Measurements from ENCODE around the gene DNAJC18. TPM values are rescaled to one million over a fixed set of nuclear protein-coding genes. Genes with fewer than 3 reads are reported as not detected.

The DNAJC18 gene
- total and polyA plus RNA-seq, 2 donors = 4.3 TPM

DNA sequence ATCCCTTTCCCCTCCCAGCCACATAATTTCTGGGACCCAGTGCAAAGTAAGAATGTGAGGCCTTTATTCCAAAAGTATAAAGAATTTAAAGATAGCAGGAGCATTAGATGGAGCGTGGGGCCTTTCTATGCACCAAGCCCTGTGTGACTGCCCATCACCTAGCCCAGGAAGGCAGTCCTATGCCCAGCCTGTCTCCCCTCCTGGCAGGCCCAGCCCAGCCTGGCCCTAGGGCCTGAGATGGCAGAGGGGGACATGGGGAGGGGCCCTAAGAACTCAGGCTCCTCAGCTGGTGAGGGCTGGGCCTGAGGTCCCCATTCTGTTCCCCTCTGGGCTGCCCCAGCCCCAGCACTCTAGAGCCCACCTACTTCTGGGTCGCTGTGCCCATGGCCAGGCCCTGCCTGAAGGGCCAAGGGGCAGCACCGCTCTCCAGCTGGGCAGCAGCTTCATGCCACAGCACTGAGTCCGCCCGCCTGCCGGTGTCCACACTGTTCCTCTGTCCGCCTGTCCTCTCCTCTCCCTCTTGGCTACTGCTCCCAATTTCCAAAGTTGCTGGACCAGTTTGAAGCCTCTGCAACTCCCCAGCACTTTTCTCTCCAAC is 55.2 kb downstream of the DNAJC18 start:
- Histone ChIP-seq H3K4me3 (ENCODE audit: low read length in 2 of 2) (peak overlapping the region; percentile 57 to 100), H3K4me1 (ENCODE audit: control insufficient read depth in 2 of 2, insufficient read depth in 2 of 2, low read length in 2 of 2) (peaks cover 24 to 68% of the 10 kb centered on the region in 2 donors), H3K9me3 (ENCODE audit: control insufficient read depth in 2 of 2, insufficient read depth in 1 of 2, low read length in 1 of 2) (no peaks in the 10 kb centered on the region), H3K27me3 (ENCODE audit: control insufficient read depth in 2 of 2, insufficient read depth in 1 of 2, low read length in 1 of 2) (no peaks in the 10 kb centered on the region), H3K27ac (ENCODE audit: low read depth in 1 of 2, low read length in 1 of 2) (peak overlapping the region; percentile 78 to 86), H3K36me3 (ENCODE audit: control insufficient read depth in 2 of 2, insufficient read depth in 2 of 2, low read length in 1 of 2) (peaks cover 5 to 21% of the 10 kb centered on the region in 2 donors)
- 90% methylated on average over 7 of the region's 7 CpGs for WGBS
- no peak for DNase-seq (ENCODE audit: low read depth in 6 of 9, low spot score in 9 of 9)

DNA sequence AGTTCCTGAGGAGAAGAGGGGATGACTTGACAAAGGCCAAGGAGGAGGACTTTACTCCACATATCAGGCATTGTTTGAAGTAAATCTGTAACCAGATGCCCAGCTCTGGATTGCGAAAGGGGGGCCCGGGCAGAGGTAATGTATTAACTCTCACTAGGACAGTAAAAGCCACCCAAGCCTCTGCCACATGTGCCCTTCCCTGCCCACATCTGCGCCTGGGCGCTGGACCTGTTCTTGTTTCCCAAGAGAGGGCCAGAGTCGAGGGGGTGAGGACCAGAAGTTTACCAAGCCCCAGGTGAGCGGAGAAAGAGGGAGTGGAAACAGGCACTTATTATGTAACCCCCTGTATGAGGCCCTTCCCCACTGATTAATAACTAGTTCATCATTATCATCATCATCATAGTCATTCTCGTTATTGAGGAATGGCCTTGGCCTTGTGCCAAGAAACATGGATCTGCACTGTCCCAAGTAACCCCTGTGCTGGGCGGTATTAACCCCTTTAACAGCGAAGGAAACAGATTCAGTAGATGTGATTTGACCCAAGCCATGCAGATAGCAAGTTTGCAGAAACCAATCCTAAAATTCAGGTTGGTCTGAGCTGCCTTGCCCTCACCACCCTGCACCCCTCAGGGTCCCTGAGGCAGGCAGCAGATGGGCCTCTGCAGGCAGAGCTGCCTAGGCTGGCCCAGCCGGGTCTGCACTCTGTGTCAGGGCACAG is 55.9 kb downstream of the DNAJC18 start, which contains the start of gene SLC23A1:
Gene SLC23A1 (minus strand): TSS at position 23 of the 718 bp plus-strand sequence. CDS start 44 bp downstream, outside the sequence.
- Histone ChIP-seq H3K27ac (ENCODE audit: low read depth in 1 of 2, low read length in 1 of 2) (peak within 1 kb of the TSS in 1 of 2 donors; percentile 86), H3K27me3 (ENCODE audit: control insufficient read depth in 2 of 2, insufficient read depth in 1 of 2, low read length in 1 of 2) (no peaks in the 10 kb centered on the region)
- no peak for DNase-seq (ENCODE audit: low read depth in 6 of 9, low spot score in 9 of 9)

DNA sequence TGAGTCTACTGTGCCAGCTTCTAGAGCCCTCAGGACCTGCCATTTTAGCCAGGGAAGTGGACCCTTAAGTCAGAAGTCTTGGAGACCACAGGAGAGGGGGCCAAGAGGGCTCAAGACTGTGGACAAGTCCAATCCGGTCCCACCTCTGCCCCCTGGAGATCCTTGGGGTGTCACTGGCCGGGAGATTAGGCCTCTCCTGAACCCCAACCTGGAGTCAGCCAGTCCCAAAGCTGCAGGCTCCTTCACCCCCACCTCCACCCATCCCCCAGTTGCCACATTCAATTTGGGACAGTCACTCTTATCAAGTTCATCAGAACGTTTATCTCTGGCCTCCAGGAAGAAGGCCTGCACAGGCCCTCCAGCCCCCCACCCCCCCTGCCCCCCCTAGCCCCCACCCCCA is 56.5 kb downstream of the DNAJC18 start:
- Histone ChIP-seq H3K9me3 (ENCODE audit: control insufficient read depth in 2 of 2, insufficient read depth in 1 of 2, low read length in 1 of 2) (no peaks in the 10 kb centered on the region), H3K27me3 (ENCODE audit: control insufficient read depth in 2 of 2, insufficient read depth in 1 of 2, low read length in 1 of 2) (no peaks in the 10 kb centered on the region), H3K27ac (ENCODE audit: low read depth in 1 of 2, low read length in 1 of 2) (no peak overlapping the region), H3K4me1 (ENCODE audit: control insufficient read depth in 2 of 2, insufficient read depth in 2 of 2, low read length in 2 of 2) (peaks cover 24 to 55% of the 10 kb centered on the region in 2 donors), H3K4me3 (ENCODE audit: low read length in 2 of 2) (no peak overlapping the region), H3K36me3 (ENCODE audit: control insufficient read depth in 2 of 2, insufficient read depth in 2 of 2, low read length in 1 of 2) (peaks cover 15 to 18% of the 10 kb centered on the region in 2 donors)
- WGBS = 58% methylated on average over 3 of the region's 3 CpGs
- no peak for DNase-seq (ENCODE audit: low read depth in 6 of 9, low spot score in 9 of 9)

More for the DNA sequence above, 55.9 kb downstream of the DNAJC18 start, which contains the start of gene SLC23A1:
- H3K9me3 ChIP-seq (ENCODE audit: control insufficient read depth in 2 of 2, insufficient read depth in 1 of 2, low read length in 1 of 2) = no peaks in the 10 kb centered on the region
- peaks cover 24 to 61% of the 10 kb centered on the region in 2 donors for H3K4me1 ChIP-seq (ENCODE audit: control insufficient read depth in 2 of 2, insufficient read depth in 2 of 2, low read length in 2 of 2)
- H3K4me3 ChIP-seq (ENCODE audit: low read length in 2 of 2) = peak within 1 kb of the TSS in 1 of 2 donors; percentile 100
- 82% methylated on average over 10 of the region's 10 CpGs for WGBS
- H3K36me3 ChIP-seq (ENCODE audit: control insufficient read depth in 2 of 2, insufficient read depth in 2 of 2, low read length in 1 of 2) = peaks cover 12 to 19% of the 10 kb centered on the region in 2 donors

DNA sequence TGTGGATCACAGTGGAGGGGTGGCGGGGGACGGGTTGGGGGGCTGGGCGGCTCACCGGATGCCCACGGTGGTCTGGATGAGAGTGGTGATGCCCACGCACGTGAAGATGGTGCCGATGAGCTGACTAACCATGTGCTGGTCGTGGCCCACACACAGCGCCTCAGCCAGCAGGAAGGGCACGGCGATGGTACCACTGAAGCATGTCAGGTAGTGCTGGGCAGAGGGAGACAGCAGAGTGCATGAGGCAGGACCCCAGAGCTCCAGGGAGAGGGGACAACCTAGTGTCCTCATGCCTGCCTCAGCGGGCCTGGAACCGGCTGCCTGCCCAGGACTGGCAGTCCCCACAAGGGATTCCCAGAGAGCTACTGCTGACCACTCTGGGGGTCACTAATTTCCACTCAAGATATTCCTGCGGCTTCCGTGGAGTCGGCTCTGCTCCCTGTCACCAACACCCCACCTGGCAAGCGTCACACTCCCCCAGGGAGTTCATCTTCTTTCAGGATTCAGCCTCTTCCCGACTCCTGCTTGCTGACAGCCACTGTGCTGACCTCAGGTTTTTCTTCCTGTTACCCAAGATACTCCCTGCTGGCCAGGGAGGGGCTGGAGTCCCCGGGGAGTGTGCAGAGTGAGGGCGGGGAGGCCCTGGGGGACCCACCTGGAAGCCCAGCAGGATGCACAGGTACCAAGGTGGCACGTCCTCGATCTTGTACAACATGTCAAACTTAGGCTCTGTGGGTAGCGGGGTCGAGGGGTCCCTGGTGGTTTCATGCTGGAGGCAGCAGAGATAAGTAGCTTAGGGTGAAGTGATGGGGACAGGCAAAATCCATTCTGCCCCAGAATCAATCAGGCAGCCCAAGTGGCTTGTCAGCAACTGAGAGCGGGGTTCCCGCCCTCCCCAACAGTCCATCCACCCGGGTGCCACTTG is 57.2 kb downstream of the DNAJC18 start:
- H3K4me3 ChIP-seq (ENCODE audit: low read length in 2 of 2) = no peak overlapping the region
- no peaks in the 10 kb centered on the region for H3K27me3 ChIP-seq (ENCODE audit: control insufficient read depth in 2 of 2, insufficient read depth in 1 of 2, low read length in 1 of 2)
- no peak overlapping the region for H3K27ac ChIP-seq (ENCODE audit: low read depth in 1 of 2, low read length in 1 of 2)
- 95% methylated on average over 28 of the region's 28 CpGs for WGBS
- DNase-seq (ENCODE audit: low read depth in 6 of 9, low spot score in 9 of 9) = no peak
- peaks cover 24 to 48% of the 10 kb centered on the region in 2 donors for H3K4me1 ChIP-seq (ENCODE audit: control insufficient read depth in 2 of 2, insufficient read depth in 2 of 2, low read length in 2 of 2)
- H3K36me3 ChIP-seq (ENCODE audit: control insufficient read depth in 2 of 2, insufficient read depth in 2 of 2, low read length in 1 of 2) = peaks cover 12 to 19% of the 10 kb centered on the region in 2 donors
- H3K9me3 ChIP-seq (ENCODE audit: control insufficient read depth in 2 of 2, insufficient read depth in 1 of 2, low read length in 1 of 2) = no peaks in the 10 kb centered on the region

DNA sequence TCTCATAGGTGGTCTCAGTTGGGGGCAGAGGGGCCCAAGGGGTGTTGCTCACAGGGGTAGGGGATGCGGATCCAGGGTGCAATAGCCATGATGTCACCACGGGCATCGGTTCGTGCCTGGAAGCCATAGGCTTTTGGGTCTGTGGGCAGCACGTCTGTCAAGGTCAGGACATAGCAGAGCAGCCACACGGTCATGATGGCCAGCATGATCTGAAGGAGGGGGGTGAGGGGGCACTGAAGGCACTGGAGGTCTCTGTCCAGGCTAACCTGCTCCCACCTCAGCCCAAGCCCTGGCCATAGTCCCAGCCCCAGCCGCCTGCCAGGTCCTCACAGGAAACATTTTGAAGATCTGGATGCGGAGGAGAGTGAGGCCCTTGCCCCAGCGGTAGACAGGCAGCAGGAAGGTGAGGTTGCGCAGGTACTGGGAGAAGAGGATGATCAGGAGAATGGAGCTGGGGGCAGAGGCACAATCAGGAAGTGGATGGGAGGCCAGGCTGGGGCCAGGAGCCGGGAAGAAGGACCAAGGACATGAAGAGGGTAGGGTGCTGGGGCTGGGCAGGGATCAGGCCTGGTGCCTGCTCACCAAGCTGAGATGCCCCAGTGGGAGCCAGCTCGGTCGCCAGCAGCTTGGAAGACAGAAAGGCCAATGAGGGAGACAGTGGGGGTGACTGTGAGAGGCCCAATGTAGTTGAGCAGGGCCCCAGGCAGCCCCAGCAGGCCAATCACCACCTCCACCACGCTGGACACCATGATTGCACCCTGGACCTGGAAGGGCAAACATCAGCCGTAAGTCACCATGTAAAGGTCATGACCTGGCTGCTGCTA is 59.5 kb downstream of the DNAJC18 start:
- Histone ChIP-seq H3K9me3 (ENCODE audit: control insufficient read depth in 2 of 2, insufficient read depth in 1 of 2, low read length in 1 of 2) (no peaks in the 10 kb centered on the region), H3K36me3 (ENCODE audit: control insufficient read depth in 2 of 2, insufficient read depth in 2 of 2, low read length in 1 of 2) (peaks cover 4 to 20% of the 10 kb centered on the region in 2 donors), H3K27me3 (ENCODE audit: control insufficient read depth in 2 of 2, insufficient read depth in 1 of 2, low read length in 1 of 2) (no peaks in the 10 kb centered on the region), H3K4me3 (ENCODE audit: low read length in 2 of 2) (no peak overlapping the region), H3K27ac (ENCODE audit: low read depth in 1 of 2, low read length in 1 of 2) (no peak overlapping the region), H3K4me1 (ENCODE audit: control insufficient read depth in 2 of 2, insufficient read depth in 2 of 2, low read length in 2 of 2) (peaks cover 11 to 25% of the 10 kb centered on the region in 2 donors)
- no peak for DNase-seq (ENCODE audit: low read depth in 6 of 9, low spot score in 9 of 9)
- 98% methylated on average over 15 of the region's 15 CpGs for WGBS

DNA sequence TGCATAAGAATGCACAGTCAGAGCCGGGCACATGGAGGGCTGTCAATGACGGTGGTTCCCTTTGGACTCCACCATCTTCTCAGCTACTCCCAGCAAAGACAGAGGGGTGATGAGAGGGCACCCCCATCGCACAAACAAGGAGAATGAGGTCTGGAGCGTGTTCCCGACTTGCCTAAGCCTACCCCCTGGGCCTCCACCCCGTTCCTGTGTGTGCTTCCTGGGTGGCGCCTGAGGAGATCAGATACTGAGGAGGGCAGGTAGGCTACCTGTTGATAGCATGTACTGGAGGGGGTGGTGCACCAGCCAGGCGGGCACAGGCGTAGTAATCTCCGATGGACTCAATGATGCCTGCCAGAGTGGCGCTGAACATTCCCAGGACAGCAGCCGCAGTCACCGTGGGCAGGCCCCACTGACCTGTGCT is 60.4 kb downstream of the DNAJC18 start:
- 96% methylated on average over 13 of the region's 13 CpGs for WGBS
- H3K9me3 ChIP-seq (ENCODE audit: control insufficient read depth in 2 of 2, insufficient read depth in 1 of 2, low read length in 1 of 2) = no peaks in the 10 kb centered on the region
- H3K4me1 ChIP-seq (ENCODE audit: control insufficient read depth in 2 of 2, insufficient read depth in 2 of 2, low read length in 2 of 2) = peaks cover 2 to 16% of the 10 kb centered on the region in 2 donors
- DNase-seq (ENCODE audit: low read depth in 6 of 9, low spot score in 9 of 9) = no peak
- peaks cover 10 to 26% of the 10 kb centered on the region in 2 donors for H3K36me3 ChIP-seq (ENCODE audit: control insufficient read depth in 2 of 2, insufficient read depth in 2 of 2, low read length in 1 of 2)
- H3K27me3 ChIP-seq (ENCODE audit: control insufficient read depth in 2 of 2, insufficient read depth in 1 of 2, low read length in 1 of 2) = no peaks in the 10 kb centered on the region
- H3K27ac ChIP-seq (ENCODE audit: low read depth in 1 of 2, low read length in 1 of 2) = no peak overlapping the region
- H3K4me3 ChIP-seq (ENCODE audit: low read length in 2 of 2) = no peak overlapping the region

DNA sequence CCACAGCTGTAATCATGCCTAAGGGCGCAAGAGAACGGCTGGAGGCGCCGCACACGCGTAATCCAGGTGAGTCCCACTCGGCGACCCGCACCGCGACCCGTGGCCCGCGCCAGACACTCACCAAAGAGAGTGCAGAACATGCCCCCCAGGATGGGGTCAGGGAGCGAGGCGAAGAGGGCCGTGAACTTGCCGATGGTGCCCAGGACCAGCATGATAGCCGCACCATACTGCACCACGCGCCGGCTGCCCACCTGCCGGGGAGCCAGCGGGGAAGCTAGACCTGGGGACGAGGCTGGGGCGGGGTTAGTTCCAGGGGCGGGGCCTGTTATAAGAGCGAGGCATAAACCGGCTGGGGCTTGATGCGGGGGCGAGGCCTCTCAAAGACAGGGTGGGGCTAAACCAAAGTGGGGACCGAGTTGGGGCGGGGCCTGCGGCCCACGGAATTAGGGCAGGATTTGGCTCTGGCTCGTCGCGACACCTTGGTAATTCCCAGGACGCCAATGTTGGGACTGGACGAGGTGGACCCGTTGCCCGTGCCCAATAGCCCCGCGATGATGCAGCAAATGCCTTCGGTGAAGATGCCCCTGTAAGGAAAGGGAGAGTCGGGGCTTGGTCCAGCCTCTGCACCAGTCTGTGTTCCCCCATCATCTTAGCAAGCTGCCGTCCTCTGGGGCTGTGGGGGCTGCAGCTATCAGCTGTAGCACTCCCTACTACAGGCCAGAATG is 61.1 kb downstream of the DNAJC18 start:
- peaks cover 15 to 32% of the 10 kb centered on the region in 2 donors for H3K36me3 ChIP-seq (ENCODE audit: control insufficient read depth in 2 of 2, insufficient read depth in 2 of 2, low read length in 1 of 2)
- H3K4me1 ChIP-seq (ENCODE audit: control insufficient read depth in 2 of 2, insufficient read depth in 2 of 2, low read length in 2 of 2) = peaks cover 0 to 10% of the 10 kb centered on the region in 2 donors
- no peak for DNase-seq (ENCODE audit: low read depth in 6 of 9, low spot score in 9 of 9)
- WGBS = 90% methylated on average over 47 of the region's 47 CpGs
- no peaks in the 10 kb centered on the region for H3K9me3 ChIP-seq (ENCODE audit: control insufficient read depth in 2 of 2, insufficient read depth in 1 of 2, low read length in 1 of 2)
- H3K4me3 ChIP-seq (ENCODE audit: low read length in 2 of 2) = no peak overlapping the region
- H3K27me3 ChIP-seq (ENCODE audit: control insufficient read depth in 2 of 2, insufficient read depth in 1 of 2, low read length in 1 of 2) = no peaks in the 10 kb centered on the region
- no peak overlapping the region for H3K27ac ChIP-seq (ENCODE audit: low read depth in 1 of 2, low read length in 1 of 2)

DNA sequence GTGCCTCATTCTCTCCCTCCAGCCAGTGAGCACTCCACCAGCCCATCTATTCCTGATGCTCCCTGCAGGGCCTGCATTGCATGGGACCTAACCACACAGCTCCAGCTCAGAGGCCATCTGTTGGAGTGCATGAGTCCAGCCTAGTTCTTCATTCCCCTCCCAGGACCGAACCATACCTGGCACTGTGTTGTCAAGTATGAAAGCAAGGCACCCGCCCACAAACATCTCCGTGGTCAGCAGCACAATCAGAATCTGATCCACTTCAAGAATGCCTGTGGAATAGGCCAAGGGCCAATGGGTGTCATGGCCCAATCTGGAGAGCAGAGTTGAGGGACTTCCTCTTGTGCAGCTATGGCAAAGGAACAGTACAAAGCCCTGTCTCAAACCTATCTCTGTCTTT is 62.1 kb downstream of the DNAJC18 start:
- Histone ChIP-seq H3K4me3 (ENCODE audit: low read length in 2 of 2) (no peak overlapping the region), H3K9me3 (ENCODE audit: control insufficient read depth in 2 of 2, insufficient read depth in 1 of 2, low read length in 1 of 2) (no peaks in the 10 kb centered on the region), H3K36me3 (ENCODE audit: control insufficient read depth in 2 of 2, insufficient read depth in 2 of 2, low read length in 1 of 2) (peaks cover 18 to 35% of the 10 kb centered on the region in 2 donors), H3K27me3 (ENCODE audit: control insufficient read depth in 2 of 2, insufficient read depth in 1 of 2, low read length in 1 of 2) (no peaks in the 10 kb centered on the region), H3K27ac (ENCODE audit: low read depth in 1 of 2, low read length in 1 of 2) (no peak overlapping the region), H3K4me1 (ENCODE audit: control insufficient read depth in 2 of 2, insufficient read depth in 2 of 2, low read length in 2 of 2) (peaks cover 0 to under 1% of the 10 kb centered on the region in 2 donors)
- 98% methylated on average over 3 of the region's 3 CpGs for WGBS
- no peak for DNase-seq (ENCODE audit: low read depth in 6 of 9, low spot score in 9 of 9)
